Tibial nerve (tissue), 4 donors: ENCODE results near the gene GPR25. TPM values are rescaled to one million over a fixed set of nuclear protein-coding genes. Genes with fewer than 3 reads are reported as not detected.

Source experiments
- DNase-seq, 2 donors: peaks; one replicate each; pipeline ENCODE4 v3.0.0-alpha.2; 2019; ENCODE audit warnings: low spot score in 2 of 2
- H3K27ac ChIP-seq, 4 donors: fragments of 200-600 bp; sonication (generic) in 3 of 4; one replicate each; pipeline ENCODE4 v1.5.1; 2017 to 2019; ENCODE audit warnings: mild to moderate bottlenecking in 1 of 4
- H3K27me3 ChIP-seq, 2 donors: fragments of 200-600 bp; sonication (generic) in 1 of 2; one replicate each; pipeline versions ENCODE4 v1.5.1 to v1.6.0; 2017 to 2019
- H3K36me3 ChIP-seq, 3 donors: fragments of 200-600 bp; sonication (generic); one replicate each; pipeline ENCODE4 v1.5.1; 2018 to 2019
- H3K4me1 ChIP-seq, 4 donors: fragments of 200-600 bp; sonication (generic) in 3 of 4; one replicate each; pipeline ENCODE4 v1.5.1; 2017 to 2019
- H3K4me3 ChIP-seq, 4 donors: fragments of 200-600 bp; sonication (generic) in 3 of 4; one replicate each; pipeline ENCODE4 v1.5.1; 2017 to 2019; ENCODE audit warnings: mild to moderate bottlenecking in 1 of 4, moderate library complexity in 1 of 4
- H3K9me3 ChIP-seq, 4 donors: fragments of 200-600 bp; sonication (generic) in 3 of 4; one replicate each; pipeline ENCODE4 v1.5.1; 2017 to 2019
- EP300 ChIP-seq, 2 donors: sonication (generic); formaldehyde crosslinking; IDR thresholded peaks; one replicate each; pipeline ENCODE4 v1.6.1; 2017; ENCODE audit warnings: antibody characterized with exemption in 2 of 2, mild to moderate bottlenecking in 1 of 2
- POLR2A ChIP-seq, 2 donors: fragments of 450-650 bp; IDR thresholded peaks; one replicate each; pipeline ENCODE4 v1.6.1; 2017; ENCODE audit warnings: antibody characterized with exemption in 2 of 2, mild to moderate bottlenecking in 2 of 2, moderate library complexity in 2 of 2
- WGBS, 2 donors: methylation state at CpG; one replicate each; pipeline ENCODE4 v1.1.5; 2018; 5-methylcytosine and 5-hydroxymethylcytosine counted together
- total RNA-seq, 4 donors: library from RNA; depleted of rRNA; stranded (reverse); fragments of >200 nt; gene quantifications; one replicate each; pipeline ENCODE4 v1.1.0, GENCODE V29; 2016
- TF ChIP-seq, protein P1 (sequence below), 5 experiments: fragments of 200-600 bp in 3 of 5; fragments of 450-650 bp in 2 of 5; sonication (generic) in 3 of 5; IDR thresholded peaks; one replicate each; pipeline ENCODE4 v1.5.1; 2016 to 2019; ENCODE audit warnings: antibody characterized with exemption in 5 of 5, mild to moderate bottlenecking in 3 of 5, moderate library complexity in 2 of 5

Gene GPR25
- not detected for total RNA-seq

DNA sequence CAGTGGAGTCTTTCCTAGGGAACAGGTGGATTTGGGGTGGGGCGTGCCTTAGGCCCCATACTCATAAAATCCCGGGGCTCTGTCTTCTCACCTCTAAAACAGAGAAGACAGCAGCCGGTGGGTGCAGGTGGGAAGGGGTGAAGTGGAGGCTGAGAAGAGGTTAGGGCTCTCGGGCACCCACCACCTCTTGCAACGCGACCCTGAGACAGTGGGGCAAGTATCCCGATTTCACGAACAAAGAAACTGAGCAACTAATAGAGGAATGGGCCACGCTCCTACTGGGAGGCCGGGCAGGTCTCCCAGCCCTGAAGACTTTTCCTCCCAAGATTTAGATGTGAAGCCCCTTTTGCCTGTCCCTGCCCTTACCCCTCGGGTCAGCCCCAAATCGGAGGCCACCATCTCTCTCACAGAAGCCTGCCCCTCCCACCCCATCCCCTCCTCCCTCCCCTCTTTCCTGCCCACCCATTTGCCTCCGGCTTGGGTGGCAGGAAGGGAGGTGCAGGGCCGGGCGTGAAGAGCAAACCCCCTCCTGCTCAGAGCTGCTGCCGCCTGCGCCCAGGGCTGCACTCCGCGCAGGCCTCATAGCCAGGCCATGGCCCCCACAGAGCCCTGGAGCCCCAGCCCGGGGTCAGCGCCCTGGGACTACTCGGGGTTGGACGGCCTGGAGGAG, at the start of gene GPR25:
TSS of gene GPR25 (plus strand) at position 536 of the 670 bp plus-strand sequence. CDS start at position 593, 57 bp downstream.
- 74 to 78% methylated on average over 17 to 21 of the region's 23 CpGs for WGBS, 2 donors
- TF ChIP-seq EP300 (IDR thresholded peaks at IDR 0.05), result no peak
- TF ChIP-seq, protein P1, sequence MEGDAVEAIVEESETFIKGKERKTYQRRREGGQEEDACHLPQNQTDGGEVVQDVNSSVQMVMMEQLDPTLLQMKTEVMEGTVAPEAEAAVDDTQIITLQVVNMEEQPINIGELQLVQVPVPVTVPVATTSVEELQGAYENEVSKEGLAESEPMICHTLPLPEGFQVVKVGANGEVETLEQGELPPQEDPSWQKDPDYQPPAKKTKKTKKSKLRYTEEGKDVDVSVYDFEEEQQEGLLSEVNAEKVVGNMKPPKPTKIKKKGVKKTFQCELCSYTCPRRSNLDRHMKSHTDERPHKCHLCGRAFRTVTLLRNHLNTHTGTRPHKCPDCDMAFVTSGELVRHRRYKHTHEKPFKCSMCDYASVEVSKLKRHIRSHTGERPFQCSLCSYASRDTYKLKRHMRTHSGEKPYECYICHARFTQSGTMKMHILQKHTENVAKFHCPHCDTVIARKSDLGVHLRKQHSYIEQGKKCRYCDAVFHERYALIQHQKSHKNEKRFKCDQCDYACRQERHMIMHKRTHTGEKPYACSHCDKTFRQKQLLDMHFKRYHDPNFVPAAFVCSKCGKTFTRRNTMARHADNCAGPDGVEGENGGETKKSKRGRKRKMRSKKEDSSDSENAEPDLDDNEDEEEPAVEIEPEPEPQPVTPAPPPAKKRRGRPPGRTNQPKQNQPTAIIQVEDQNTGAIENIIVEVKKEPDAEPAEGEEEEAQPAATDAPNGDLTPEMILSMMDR (IDR thresholded peaks at IDR 0.05), result no peak
- TF ChIP-seq POLR2A (IDR thresholded peaks at IDR 0.05), result no peak
- Histone ChIP-seq H3K36me3 (no peaks in the 10 kb centered on the region), H3K4me1 (peaks cover 0 to 16% (median 10%) of the 10 kb centered on the region in 4 donors), H3K4me3 (peak within 1 kb of the TSS in 2 of 4 donors; percentile 20 to 42), H3K27me3 (peaks cover 0 to 72% of the 10 kb centered on the region in 2 donors), H3K9me3 (no peaks in the 10 kb centered on the region), H3K27ac (no peak within 1 kb of the TSS)
- DNase-seq, result no peak

- H3K36me3 ChIP-seq, result peaks cover 0 to 10% (median 0%) of the 10 kb centered on the region in 3 donors
- TF ChIP-seq, protein P1 (IDR thresholded peaks at IDR 0.05), result no peak
- TF ChIP-seq EP300 (IDR thresholded peaks at IDR 0.05) (no peak), POLR2A (IDR thresholded peaks at IDR 0.05) (no peak)
- no peaks in the 10 kb centered on the region for H3K27me3 ChIP-seq
- H3K4me1 ChIP-seq, result peaks cover 0 to 16% (median 2%) of the 10 kb centered on the region in 4 donors
- H3K9me3 ChIP-seq, result no peaks in the 10 kb centered on the region
- H3K27ac ChIP-seq, result no peak overlapping the region
- no peak for DNase-seq
- no peak overlapping the region for H3K4me3 ChIP-seq
- WGBS, 2 donors, result 95 to 98% methylated on average over 2 of the region's 2 CpGs
These were observed 41.7 kb upstream of the GPR25 start for GRCh38 chr1:200831091-200831490.

GRCh38 chr1:200834383-200834782, 38.4 kb upstream of the GPR25 start:
- TF ChIP-seq POLR2A (IDR thresholded peaks at IDR 0.05) (no peak), EP300 (IDR thresholded peaks at IDR 0.05) (no peak)
- TF ChIP-seq, protein P1 (IDR thresholded peaks at IDR 0.05), result no peak
- peaks cover 0 to 22% (median 0%) of the 10 kb centered on the region in 3 donors for H3K36me3 ChIP-seq
- peaks cover 0 to 22% (median 2%) of the 10 kb centered on the region in 4 donors for H3K4me1 ChIP-seq
- 83% methylated on average over 5 of the region's 5 CpGs for WGBS, 2 donors
- H3K27ac ChIP-seq, result no peak overlapping the region
- no peak for DNase-seq
- no peaks in the 10 kb centered on the region for H3K27me3 ChIP-seq
- no peak overlapping the region for H3K4me3 ChIP-seq
- H3K9me3 ChIP-seq, result peaks cover 0 to 3% (median 0%) of the 10 kb centered on the region in 4 donors

GRCh38 chr1:200836213-200836612, 36.6 kb upstream of the GPR25 start:
- peaks cover 0 to 3% (median 0%) of the 10 kb centered on the region in 4 donors for H3K9me3 ChIP-seq
- H3K4me3 ChIP-seq, result no peak overlapping the region
- H3K36me3 ChIP-seq, result peaks cover 0 to 22% (median 0%) of the 10 kb centered on the region in 3 donors
- TF ChIP-seq EP300 (IDR thresholded peaks at IDR 0.05) (no peak), POLR2A (IDR thresholded peaks at IDR 0.05) (no peak)
- WGBS, 2 donors, result 93 to 98% methylated on average over 3 of the region's 3 CpGs
- H3K4me1 ChIP-seq, result peaks cover 0 to 21% (median 0%) of the 10 kb centered on the region in 4 donors
- H3K27me3 ChIP-seq, result no peaks in the 10 kb centered on the region
- DNase-seq, result no peak
- H3K27ac ChIP-seq, result no peak overlapping the region

DNA sequence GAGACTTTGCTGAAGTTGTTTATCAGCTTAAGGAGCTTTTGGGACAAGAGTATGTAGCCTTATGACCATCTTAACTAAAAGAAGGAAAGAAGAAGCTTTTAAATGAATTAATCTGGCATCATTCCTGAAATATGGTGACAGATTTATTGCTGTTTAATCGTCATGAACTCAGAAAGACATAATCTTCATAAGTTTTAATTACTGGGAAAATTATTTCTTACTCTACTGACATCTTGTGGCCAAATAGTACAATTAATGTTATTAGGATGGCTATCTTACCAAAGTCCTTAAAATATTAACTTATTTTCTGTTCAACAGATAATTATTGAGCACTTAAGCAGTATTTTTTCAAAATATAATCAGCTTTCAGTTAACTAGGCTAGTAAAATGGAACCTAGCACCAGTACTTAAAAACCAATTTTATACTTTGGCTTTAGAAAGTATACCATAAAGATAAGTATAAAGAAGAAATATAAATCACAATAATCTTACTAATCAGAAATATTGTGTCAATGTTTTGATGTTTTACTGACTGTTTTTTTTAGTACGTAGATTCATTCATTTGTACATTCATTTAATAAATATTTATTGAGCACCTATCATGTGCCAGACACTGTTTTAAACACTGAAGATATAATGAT, 34.7 kb upstream of the GPR25 start:
- H3K27me3 ChIP-seq, result no peaks in the 10 kb centered on the region
- H3K36me3 ChIP-seq, result peaks cover 0 to 28% (median 0%) of the 10 kb centered on the region in 3 donors
- peaks cover 0 to 15% (median 0%) of the 10 kb centered on the region in 4 donors for H3K4me1 ChIP-seq
- no peak for DNase-seq
- H3K9me3 ChIP-seq, result peaks cover 0 to 3% (median 0%) of the 10 kb centered on the region in 4 donors
- 32 to 34% methylated on average over 2 of the region's 2 CpGs for WGBS, 2 donors
- H3K4me3 ChIP-seq, result no peak overlapping the region
- no peak overlapping the region for H3K27ac ChIP-seq
- no peak for TF ChIP-seq EP300 (IDR thresholded peaks at IDR 0.05)
- TF ChIP-seq, protein P1 (IDR thresholded peaks at IDR 0.05), result peak; percentile 34 to 43 (median 36)
